WTC11 (cell line): ENCODE data around the gene SPATA31A6. TPM values are rescaled to one million over a fixed set of nuclear protein-coding genes. Genes with fewer than 3 reads are reported as not detected.

ENCODE experiments used
- total RNA-seq: library from RNA; stranded (reverse); gene quantifications from 3 replicates; pipeline ENCODE4 v1.2.3, GENCODE V29; 2021

Gene SPATA31A6
- total RNA-seq, 1 experiment from 2014 or later, result not detected

Other genes starting within 250 kb of the SPATA31A6 start
- gene CNTNAP3B, start 54.2 kb upstream of the SPATA31A6 start, total RNA-seq, result 1.2 to 2.8 TPM (median 2.0 TPM) in 3 replicates